ENCODE measurements around the gene TDRD15.
"Not testable (repeated sequence)": the region's sequence is repeated elsewhere in the genome, so short reads cannot be mapped to it uniquely, and the experiment has no call there.

Gene TDRD15

DNA sequence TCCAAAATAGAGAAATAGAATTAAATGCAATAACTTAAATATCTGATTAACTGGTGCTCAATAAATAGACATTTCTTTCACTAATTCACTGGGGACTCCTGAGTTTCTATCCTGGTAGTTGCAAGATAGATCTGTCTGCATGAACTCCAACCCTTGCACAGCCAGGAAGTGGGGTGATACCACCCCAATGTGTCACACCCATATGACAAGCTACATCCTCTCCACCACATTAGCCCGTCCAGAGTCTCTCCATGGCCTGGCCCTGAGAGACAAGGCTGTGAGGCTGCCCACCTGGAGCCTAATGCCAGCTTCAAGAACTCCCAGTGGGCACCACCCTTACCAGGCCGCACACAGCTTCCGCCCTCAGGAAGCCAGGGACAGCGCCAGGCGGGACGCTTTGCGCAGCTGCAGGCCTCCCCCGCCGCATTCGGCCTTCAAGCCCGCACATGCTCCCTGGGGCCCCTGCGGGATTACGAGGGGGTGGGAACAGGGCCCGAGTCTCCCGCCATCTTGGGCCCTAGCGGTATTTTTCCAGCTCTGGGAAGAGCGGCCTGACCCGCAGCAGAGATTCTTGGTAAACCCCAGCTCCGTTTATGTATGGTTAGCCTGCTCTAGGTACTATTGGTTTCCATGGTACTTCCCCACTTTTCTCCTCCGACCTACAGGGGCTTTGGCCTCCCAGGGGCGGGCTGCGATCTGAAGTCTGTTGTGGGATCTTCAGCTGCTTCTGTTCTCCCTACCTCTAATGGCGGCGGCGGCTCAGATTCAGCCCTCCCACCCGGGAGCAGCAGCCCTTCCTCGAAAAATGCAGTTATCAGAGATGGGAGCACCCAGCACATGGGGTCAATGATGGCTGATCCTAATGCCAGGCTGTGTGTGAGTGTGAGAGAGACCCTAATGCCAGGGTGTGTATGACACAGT is at the start of gene TDRD15:
Gene TDRD15 (plus strand): TSS at position 496 of the 921 bp plus-strand sequence. CDS start 13,500 bp downstream, outside the sequence.
- no peak for DNase-seq

DNA sequence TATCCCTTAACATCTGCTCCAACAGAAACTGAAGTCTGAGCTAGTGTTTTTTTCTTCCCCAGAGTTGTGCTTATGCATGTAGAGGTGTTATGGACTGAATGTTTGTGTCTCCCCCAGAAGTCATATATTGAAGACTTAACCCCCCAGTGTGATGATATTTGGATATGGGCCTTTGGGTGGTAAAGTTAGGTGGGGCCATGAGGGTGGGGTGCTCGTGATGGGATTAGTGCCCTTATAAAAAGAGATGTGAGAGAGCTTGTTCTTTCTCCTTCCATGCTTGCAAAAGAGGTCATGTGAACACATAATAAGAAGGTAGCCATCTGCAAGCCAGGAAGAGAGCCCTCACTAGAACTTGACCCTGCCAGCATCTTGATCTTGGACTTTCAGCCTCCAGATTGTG is 45.5 kb upstream of the TDRD15 start:
- DNase-seq = no peak

DNA sequence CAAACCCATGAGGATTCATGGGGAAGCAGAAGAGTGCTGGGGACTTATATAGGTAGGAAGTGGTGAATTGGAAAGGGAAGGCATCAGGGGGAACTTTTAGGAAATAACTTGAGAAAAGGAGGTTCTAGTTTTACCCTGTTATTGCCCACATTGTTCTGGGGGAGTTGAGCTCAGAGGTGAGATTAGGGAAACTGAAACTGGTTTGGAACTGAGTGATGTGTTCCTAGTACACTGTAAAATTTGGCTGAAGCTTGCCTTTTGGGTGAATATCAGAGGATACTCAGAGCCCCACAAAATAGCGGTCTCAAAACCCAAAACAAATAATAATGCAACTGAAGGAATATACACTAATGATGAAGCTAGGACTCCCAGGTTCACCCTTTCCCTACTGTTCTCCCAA is 40.3 kb upstream of the TDRD15 start:
- DNase-seq = no peak

DNA sequence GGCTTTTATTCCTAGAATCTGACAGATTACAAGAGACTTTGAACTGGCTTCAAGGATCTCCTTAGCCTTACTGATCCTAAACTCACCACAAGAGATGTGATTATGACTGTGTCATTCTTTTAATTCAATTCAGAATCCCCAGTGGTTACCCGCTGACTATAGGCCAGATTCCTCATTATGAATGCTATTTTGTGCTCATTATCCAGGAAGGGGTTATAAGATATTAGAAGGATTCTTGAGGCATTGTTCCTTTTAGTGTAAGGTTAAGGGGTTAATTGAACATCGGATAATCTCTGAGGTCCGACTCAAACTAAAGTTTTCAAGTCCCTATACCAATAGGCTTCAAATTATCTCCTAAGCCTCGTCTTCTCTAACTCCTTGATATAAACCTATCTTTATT is 39.4 kb upstream of the TDRD15 start:
- no peak for DNase-seq

DNA sequence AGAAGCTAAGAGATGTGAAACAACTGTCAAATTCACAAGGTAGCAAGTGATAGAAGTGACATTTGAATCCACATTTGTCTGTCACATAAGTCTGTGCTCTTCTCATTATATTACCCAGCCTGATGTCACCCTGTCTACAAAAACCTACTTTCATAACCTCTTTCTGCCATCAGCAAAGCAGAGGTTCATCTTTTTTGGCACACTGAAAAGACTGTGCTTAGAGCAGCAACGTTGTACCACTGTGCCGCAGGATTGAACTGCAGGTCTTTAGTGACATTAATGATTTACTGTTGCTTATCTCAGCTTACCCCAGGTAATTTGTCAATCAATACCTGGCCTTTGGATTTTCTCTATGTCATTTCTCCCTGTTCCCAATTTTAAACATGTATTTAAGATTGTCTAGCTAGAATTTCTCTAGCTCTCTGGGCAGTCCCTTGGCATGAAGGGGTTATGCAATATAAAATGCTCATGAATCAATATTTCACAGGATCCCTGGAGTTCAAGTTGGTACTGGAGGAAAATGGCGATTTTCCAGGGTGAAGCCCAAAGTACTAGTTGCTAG is 31.4 kb upstream of the TDRD15 start:
- no peak for DNase-seq

DNA sequence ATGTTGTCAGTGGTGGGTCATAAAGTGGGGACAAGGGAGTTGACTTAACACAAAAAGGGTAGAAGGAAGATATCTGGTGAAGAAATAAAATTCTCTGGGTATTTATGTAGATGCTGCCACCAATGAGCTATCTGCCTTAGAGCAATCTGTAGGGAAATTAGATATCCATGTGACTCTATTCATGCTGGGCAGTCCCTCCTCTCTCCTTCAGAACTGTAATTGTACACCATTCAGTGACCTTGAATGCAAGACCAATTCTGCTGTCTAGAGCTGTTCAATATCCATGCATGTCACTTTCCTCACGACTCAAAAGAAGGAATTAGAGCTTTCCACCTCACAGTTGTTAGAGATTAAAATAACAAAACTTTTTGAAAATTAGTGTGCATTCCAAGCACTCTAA is 28.6 kb upstream of the TDRD15 start:
- no peak for DNase-seq

DNA sequence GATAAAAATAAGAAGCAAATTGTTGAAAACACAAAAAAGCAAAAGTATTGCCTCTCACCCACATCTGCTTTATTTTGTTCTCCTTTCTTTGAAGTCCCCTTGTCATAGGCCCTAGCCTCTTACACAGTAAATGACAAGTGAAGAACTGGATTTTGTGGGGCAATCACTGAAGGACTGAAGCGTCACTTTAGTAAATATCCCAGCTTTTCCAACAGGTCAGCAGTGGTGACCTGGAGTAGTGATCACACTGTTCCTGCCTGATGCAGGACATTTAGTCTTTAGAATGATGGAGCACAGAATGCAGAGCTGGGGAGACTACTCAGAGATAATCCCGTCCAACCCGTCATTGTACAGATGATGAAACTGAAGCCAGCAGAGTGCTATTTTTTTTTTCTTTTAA is 28.1 kb upstream of the TDRD15 start:
- DNase-seq = no peak

DNA sequence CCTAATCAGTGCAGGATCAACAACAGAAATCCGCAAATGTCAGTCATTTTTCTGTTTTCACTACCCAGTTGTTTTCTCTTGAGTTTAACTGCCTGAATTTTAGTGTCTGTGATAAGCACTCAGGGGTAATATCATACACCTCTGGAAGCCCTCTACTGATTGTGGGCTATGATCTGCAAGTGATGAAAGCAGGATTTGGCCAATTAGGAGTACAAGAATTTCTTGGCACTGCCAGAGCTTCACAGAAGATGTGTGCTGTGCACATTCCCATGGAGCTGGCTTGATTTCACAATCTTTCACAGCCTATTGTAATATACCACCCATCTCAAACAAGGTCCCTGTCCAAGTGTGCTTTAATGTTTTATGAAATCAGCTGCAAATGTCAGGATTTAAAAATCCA is 27.3 kb upstream of the TDRD15 start:
- peak; percentile 5 for DNase-seq

DNA sequence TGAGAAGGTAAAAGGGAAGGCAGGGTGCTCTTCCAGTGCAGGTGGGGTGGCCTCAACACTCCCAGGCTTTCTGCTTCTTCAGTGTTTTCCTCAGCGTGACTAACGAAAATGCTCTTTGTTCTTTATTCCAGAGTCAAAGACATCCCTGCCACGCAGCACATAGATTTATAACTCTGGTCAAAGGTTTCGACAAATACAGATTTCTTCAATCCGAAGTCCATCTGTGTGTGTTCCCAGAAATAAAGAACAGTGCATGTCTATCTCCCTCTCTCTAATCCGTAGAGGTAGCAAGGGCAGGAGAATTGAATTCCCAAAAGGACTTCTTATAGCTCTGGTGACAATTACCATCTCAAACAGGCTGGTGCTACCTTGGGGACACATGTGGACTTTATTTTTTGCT is 26.4 kb upstream of the TDRD15 start:
- no peak for DNase-seq

DNA sequence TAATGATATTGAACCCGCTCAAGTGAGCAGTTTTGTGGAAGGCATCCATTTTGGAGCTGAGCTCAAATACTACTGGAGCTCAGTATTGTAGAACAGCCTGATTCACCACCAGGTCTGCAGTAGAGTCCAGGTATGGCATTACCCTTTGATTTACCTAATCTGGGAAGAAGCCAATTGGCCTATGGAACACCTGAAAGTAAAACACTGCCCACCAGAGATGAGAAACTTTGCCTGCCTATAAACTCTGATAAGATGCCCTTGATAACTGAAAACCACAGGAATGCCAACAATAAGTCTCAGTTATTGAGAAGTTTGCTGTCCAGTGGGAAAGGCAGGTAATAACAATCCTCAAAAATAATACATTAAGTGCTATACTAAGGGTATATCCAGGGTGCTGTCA is 25.5 kb upstream of the TDRD15 start:
- DNase-seq = no peak

DNA sequence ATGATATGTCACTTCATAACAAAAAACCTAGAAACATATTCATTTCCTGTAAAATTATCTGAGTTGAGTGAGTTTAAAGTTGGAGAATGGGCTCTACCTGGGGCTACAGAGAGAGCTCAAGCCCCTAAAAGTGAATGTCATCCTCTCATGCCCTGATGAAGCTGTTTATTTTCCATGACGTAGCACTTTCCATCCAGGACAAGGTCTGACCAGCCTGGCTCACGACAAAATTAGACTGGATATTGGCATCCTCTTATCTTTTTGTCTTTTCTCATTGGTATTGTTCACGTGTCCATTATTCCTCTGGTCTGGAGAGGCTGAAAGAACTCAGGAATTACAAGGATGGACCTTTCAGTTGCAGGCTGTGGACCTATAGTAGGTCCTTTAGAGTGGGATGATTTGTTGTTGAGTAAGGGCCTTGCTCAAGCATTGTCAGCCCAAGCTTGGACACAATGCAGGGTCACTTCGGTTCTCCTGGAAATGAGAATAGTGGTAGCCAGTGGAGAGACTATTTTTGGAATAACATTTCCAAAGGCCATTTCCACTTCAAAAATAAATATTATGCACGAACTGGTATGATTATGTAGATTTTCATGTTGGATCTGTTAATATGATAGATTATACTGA is 24.4 kb upstream of the TDRD15 start:
- no peak for DNase-seq

DNA sequence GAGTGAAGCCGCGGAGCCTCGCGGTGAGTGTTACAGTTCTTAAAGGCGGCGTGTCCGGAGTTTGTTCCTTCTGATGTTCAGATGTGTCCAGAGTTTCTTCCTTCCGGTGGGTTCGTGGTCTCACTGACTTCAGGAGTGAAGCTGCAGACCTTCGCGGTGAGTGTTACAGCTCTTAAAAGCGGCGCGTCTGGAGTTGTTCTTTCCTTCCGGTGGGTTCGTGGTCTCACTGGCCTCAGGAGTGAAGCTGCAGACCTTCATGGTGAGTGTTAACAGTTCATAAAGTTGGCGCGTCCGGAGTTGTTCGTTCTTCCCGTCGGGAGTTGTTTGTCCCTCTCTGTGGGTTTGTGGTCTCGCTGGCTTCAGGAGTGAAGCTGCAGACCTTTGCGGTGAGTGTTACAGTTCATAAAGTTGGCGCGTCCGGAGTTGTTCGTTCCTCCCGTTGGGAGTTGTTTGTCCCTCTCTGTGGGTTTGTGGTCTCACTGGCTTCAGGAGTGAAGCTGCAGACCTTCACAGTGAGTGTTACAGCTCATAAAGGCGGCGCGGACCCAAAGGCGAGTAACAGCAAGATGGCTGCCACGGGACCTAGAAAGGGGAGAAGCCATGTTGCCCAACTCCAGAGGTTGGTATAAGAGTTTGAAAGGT is 22.1 kb upstream of the TDRD15 start:
- not testable (repeated sequence) for DNase-seq

DNA sequence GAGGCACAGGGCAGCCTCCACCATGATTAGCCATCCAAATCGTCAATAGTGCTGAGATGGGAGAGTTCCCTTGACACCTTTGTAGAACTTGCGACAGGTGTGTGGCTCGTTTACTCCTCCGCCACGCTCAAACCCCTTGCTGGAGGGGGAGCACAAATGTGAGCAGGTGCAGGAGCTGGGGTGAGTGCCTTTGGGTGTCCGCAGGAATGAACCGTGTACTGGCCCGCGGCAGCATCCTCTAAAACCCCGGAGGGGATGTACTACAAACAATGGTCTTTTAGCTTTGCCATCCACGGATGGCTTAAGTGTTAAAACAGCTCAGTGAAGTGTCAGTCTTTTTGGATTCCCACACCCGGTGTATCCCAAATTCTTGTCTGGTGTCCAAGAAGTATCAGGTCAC is 21.4 kb upstream of the TDRD15 start:
- DNase-seq = no peak

DNA sequence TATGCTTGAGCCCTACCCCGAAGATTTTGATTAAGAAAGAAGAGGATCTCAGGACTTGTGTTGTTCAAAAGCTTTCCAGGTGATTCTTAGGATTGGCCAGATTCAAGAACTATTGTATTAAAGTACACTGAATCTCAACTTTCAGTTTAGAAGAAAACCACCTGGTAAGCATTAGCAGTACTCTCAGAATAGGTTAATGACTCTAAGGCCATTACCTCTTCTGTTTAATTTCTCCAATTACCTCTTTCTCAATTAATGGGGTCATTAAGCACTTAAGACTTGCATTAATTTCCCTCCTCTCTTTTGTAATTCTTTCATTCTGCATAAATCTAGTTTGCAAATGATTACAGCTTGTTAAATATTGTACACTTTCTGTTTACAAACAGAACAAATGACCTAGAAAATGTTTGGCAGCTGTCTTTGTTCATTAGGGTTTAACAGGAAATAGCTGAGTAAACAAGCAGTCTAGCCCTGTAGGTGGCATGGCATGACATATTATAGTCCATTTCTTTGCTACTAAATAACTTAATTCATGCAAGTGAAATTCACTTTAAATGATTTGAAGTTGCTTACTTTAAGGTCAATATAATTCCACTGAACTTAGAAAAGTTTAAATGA is 20.4 kb upstream of the TDRD15 start:
- DNase-seq = no peak

DNA sequence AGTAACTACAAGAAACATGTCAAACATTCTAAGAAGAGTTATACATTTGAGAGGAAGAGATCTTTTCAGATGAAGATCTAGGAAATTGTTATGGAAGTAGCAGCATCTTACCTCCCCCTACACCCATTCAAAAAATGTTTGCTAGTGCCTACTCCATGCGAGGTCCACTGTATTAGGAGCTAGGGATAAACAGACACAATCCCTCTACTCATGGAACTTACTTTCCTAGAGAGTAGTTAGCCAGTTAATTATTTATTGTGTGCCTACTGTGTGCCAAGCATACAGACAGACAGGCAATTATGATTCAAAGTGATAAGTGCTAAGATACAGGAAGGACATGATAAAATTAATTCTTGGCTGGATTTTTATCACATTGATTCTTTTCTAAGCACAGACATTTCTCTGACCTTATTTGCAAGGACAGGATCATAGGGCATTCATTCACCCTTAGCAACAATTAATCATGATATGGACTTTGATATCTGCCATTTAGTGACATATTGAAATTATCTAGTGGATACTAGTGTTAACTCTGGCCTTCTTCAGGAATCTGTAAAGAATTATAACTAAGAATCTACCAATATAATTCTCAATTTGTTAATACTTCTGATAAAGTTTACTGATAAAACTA is 19.6 kb upstream of the TDRD15 start:
- no peak for DNase-seq

DNA sequence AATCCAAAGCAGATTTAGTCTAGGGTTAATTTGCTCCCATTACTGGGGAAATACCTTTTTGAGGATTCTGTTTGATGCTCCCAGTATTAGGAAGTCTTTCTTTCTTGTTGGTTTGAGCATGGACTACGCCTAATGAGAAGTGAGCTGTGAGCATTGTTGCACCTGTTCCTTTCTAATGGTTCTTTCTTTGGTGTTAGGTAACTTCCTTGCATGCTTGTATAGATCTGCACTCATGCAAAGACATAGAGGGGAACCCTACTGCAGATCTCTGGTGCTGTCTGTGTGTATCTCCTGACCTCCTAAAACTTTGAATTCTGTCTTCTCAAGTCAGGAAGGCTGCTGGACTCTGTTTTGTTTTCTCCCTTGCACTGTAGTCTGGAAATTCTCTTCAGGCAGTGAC is 12.8 kb upstream of the TDRD15 start:
- no peak for DNase-seq

DNA sequence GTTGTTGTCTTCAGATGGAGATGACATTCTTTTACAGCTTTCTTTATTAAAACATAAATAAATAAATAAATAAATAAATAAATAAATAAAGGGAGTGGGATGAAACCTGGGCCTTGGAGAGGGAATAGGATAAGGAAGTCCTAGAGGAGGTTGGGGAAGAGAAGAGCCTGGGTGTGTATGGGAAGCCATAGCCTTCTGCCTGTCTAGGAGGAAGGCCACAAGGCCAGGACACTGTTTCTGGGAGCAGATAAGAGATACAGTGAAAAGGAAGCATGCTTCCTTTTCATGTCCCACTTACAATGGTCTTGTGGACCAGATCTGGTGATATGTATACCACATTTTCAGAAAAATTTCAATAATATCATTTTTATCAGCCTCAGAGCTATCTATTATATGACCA is 6.1 kb upstream of the TDRD15 start:
- DNase-seq = no peak

DNA sequence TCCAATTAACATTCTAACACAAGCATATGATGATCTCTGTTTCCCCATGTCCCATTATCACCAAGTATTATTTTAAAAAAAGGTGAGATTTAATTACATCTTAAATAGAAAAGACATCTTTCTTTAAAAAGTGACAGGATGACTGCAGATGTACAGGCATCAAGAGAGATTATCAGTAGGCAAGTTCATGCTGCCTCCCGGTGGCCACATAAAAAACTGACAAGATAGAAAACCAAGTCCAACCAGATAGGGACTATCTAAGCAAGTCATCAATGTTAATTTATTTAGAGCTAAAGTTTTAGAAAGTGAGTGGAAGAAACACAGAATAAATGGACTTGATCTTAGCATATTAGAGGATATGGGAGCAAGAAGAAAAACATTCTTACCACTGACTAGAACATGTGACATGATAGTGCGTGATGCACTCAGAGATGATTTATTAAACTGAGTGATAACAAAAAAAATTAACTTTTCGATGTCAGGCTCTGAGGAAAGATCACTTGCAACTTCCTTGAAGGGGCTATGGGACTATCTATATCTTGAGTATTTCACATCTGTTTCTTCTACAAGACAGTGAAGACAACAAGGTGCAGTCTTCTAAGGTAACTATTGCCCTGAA is 5.4 kb upstream of the TDRD15 start:
- peak; percentile 6 for DNase-seq

DNA sequence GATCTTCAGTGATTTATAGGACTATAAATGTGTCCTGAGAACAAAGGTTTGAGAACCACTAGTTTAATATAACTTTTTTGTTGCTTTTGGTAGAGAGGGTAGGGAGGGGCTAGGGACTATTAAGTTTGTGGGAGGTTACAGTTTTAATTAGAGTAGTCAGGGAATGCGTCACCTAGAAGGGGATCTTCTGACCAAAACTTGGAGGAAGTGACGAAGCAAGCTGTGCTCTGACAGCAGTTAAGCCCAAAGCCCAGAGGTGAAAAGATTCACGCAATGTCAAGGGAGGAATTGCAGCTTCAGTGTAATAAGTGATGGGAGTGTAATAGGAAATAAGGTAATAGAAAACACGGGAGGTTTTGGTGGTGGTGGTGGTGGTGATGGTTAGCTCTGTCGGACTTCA is 8.1 kb downstream of the TDRD15 start:
- no peak for DNase-seq

DNA sequence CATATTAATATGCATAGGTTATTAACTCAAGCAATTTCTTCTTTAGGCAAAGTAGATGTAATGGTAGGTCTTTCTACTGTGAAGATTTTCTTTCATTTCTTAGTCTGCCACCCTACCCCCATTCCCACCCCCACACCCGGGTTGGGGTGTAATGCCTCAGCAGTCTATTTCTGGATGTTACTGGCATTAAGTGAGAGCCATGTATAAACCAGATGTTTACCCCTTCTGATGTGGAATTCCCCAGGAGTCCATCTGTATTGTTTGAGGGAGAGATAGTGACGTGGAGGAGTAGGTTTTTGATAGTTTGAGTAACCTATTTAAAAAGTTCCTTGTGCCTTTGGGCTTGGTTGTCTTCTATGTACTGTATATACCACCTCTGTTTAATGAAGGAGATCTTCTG is 11.8 kb downstream of the TDRD15 start:
- no peak for DNase-seq

DNA sequence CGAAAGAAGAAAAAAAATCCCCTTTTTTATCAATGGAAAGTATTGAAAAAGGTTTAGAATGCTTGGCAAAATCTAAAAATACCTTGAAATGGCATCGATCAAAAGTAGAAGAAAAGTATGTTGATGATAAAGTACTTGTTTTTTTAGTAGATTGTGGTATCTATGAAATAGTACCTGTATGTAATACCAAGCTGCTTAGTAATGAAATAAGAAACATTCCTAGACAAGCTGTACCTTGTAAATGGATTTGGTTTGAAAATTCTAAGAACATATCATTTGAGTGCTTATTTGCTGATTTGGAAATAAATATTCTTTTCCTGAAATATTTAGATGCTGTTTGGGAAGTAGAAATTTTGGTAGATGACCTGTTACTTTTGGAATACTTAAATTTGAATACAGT is 18.4 kb downstream of the TDRD15 start:
- no peak for DNase-seq

DNA sequence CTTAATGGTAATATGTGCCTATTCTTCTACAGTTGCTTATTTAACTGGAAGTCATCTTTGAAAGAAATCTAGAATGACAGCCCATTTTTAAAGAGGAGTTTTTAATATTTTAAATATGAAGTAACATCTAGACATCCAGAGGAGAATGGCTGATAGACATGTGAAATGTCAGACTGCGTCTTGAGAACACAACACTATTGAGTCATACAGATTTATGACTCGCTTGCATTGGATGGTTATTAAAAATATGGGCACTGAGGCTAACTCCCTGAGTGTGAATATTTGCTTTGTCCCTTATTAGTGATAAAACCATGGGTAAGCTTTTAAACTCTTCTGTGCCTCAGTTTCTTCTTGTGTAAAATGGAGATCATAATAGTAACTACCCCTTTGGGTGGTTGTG is 22.9 kb downstream of the TDRD15 start:
- DNase-seq = no peak

All from NCI-H226 (cell line).